GM18508 (cell line): ENCODE data around the gene GGCX.
"Not testable (repeated sequence)": the region's sequence is repeated elsewhere in the genome, so short reads cannot be mapped to it uniquely, and the experiment has no call there.

Experiments
- ATAC-seq: cut with Tn5 transposase; IDR thresholded peaks from one replicate; pipeline ENCODE4 v1.9.1; 2021; ENCODE audit warnings: moderate number of reproducible peaks; ENCODE audit not compliant: insufficient read depth, unreplicated experiment

Gene GGCX

DNA sequence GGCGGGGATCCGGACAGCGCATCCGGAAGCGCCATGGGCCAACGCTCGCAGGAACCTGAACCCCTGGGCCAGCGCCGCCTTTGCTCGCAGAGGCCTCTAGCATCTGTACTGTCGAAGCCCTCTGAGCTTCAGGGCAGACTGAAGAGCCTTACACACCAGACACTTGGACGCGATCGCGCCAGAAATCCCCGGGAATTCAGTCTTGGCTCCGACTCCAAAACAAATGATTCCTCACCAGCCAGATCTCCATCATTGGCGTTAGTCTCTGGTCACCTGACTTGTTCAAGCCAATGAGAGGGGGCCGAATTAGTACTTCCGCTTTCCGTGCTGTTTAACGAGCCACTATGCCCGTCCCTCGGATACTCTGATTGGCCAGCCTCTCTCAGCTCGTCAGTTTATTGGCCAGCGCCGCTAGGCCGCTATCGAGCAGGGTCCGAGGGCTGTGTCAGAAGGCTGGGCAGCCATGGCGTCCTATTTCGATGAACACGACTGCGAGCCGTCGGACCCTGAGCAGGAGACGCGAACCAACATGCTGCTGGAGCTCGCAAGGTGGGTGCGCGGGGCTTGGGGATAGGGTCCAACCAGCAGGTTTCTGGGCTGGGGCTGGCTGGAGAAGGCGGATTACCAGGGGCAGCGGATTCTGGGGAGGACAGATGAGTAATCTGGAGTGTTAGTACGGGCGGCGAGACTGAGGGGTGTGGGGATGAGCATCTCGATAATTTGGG lies 34.2 kb upstream of the GGCX start, which contains the start of gene RNF181:
TSS of gene RNF181 (plus strand) at position 445 of the 725 bp plus-strand sequence. CDS start at position 464, 19 bp downstream.
- ATAC-seq, result peak; percentile 95

DNA sequence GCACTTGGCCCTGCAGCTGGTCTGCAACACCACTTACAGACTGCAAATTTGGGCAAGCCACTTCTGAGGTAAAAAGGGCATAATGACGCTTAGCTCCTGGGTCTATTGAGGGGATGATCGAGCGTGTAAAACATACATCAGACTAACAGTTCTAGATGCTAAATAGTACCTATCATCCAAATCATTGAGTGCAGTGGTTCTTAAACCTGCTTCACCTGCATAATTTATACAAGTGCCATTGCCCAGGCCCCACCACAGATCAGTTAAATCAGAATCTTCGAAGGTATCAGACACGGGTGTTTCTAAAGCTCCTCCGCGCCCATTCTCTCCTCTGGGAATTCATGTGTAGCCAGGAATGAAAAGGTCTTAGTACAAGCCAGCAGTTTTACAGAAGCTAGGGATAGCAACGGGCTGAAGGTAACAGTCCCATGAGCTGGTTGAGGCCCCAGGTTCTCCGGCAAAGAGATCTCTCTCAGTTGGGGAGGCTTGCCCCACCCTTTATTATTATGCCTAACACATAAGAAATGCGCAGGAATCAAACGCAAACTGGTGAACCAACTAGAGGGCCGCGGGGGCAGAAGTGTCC lies 33.5 kb upstream of the GGCX start:
- no peak for ATAC-seq

DNA sequence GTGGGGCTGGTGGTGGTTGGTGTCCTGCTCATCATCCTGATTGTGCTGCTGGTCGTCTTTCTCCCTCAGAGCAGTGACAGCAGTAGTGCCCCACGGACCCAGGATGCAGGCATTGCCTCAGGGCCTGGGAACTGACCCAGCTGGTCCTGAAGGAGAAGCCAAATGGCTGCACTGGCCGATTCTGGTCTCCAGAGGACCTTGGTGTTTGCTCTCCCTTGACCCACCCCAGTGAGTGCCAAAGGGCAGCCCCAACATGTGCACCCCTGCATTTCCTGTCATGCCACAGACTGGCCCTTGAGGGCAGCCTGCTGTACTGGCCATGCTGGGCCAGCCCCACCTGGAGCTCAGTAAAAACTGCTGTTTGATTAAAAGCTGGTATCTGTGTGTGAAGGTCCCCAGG lies 31.7 kb upstream of the GGCX start:
- no peak for ATAC-seq

DNA sequence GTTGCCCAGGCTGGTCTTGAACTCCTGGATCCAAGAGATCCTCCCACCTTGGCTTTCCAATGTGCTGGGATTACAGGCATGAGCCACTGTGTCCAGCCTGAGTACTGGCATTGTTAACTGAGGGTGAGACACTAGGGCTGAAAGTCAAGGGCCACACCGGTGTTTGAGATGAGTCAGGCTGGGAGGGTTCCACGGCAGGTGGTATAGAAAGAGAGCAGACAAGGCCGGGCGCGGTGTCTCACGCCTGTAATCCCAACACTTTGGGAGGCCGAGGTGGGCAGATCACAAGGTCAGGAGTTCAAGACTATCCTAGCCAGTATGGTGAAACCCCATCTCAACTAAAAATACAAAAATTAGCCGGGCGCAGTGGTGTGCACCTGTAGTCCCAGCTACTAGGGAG lies 31.0 kb upstream of the GGCX start:
- ATAC-seq, result not testable (repeated sequence)

DNA sequence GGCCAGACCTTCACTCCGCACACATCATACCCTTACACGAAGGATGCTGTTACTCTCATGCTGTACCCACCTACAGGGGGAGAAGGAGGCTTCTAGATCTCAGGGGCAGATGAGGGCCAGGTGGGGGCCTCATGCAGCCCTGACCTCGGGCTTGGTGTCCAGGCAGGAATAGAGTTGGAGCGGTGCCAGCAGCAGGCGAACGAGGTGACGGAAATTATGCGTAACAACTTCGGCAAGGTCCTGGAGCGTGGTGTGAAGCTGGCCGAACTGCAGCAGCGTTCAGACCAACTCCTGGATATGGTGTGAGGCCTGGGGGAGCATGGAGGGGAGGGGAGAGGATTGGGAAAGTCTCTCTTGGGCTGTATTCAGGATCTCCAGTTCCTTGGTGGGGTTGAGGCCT lies 30.3 kb upstream of the GGCX start:
- ATAC-seq, result no peak

DNA sequence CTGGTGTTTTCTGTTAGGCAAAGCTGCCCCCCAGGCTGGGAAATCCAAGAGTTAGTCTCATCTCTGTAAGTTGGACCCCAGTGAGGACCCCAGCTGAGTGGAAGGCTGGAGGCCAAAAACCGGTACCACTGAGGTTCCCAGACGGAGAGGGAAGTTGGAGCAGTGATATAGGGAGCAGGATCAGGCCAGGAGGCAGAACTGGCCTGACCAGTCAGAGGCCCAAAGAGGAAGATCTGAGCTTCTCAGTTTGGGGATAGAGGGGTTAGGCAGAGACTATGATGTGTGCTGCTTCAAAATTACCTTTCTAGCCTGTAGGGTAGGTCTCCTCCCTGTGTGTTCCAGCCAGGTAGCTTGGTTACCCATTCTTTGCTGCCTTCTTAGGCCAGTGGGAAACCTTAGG lies 29.7 kb upstream of the GGCX start:
- no peak for ATAC-seq

DNA sequence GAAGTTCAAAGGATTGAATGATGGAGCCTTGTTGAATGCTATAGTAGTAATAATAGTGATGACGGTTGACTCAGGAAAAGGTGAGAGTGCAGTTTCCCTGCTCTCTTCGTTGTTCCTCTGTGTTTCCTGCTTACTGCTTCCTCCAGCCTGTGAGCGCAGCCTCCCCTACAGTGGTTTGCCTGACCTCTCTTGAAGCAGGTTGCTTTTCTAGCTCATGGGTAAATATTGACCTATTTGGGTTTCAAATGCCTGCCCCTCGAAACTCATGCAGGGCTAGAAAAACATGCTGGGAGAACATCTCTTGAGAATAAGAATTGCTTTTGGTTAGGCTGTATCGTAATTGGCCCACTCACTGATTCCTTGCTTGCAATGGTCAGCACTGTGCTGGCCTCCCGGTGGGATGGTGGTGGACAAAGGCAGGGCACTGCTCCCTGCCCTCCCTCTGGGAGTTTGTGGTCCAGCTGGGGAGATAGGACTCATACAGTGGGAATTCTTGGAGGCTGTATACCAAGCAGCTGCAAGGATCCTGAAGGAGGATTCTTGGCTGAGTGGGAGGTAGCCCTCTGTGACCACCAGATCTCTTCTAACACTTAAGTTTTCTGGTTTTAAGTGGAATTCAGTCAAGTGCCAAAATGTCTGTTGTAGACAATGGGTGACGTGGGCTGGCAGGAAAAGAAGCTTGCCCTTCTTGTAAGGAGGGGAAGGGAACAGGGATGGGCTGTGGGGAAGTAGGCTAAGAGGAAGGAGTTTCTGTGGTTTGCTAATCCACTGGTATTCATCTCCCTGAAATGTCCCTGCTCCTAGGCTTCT lies 28.9 kb upstream of the GGCX start:
- no peak for ATAC-seq

DNA sequence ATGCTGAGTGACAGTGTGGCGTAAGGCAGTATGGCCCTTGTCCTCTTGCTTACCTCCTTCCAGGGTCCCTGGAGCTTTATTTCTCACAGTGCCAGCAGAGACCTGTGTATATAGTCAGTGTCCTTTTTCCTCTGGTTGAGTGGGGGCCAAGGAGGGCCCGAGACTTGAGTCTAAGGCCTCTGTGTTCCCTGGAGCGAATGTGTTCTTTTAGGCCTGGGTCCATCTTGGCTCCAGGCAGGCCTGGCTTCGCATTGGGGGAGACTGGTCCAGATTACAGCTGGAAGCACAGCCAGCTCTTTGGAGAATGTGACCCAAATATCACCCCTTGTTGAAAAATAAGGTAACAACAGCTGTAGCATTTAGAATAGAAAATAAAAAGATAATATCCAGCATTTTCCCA lies 27.9 kb upstream of the GGCX start:
- no peak for ATAC-seq

DNA sequence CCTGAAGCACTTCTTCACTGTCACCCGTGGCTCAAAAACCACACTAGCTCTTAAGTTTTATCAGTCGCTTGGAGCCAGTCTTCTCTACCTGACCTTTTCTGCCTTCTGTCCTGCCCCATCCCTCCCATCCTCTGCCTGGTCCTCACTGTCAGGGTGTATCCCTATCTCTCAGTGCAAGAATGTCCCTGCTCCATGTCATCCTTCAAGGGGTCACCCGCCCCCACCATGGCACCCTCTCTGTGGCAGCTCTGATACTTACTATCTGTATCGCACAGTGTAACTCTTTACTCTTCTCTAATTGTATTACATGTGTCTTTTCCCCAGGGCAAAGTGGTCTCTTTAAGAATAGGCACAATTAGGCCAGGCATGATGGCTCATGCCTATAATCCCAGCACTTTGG lies 27.4 kb upstream of the GGCX start:
- ATAC-seq, result no peak

DNA sequence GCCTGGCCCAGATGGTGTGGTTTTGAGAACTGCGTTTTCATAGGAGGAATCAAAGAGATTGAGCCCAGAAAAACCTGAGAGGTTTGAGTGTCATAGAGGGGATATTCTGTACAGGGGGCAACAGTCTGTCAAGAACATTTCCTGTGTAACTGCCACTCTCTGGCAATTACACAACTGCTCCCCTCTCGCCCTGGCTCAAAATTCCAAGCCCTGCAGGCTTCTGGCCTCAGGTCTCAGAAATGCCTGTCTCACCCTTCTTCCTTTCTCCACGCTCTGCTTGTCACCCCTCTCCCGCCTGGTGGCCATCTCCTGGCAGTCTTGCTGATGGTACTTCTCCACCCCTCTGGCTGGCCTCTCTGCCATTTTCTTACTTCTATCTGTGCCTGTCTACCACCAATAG lies 26.9 kb upstream of the GGCX start:
- no peak for ATAC-seq

DNA sequence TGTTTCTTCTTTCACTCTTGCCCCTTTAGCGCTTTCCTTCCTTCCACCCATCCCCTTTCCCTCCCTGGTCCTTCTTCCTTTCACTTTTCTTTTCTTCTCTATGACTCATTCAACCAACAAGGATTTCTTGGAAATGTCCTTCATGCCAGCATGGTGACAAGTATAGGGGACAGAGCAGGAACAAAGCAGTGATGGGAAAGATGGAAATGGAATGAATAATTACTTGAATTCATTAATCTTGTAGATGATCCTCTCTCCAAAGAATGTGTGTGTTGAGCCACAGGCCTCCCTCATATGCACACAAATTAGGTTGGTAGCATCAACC lies 24.4 kb upstream of the GGCX start:
- no peak for ATAC-seq

DNA sequence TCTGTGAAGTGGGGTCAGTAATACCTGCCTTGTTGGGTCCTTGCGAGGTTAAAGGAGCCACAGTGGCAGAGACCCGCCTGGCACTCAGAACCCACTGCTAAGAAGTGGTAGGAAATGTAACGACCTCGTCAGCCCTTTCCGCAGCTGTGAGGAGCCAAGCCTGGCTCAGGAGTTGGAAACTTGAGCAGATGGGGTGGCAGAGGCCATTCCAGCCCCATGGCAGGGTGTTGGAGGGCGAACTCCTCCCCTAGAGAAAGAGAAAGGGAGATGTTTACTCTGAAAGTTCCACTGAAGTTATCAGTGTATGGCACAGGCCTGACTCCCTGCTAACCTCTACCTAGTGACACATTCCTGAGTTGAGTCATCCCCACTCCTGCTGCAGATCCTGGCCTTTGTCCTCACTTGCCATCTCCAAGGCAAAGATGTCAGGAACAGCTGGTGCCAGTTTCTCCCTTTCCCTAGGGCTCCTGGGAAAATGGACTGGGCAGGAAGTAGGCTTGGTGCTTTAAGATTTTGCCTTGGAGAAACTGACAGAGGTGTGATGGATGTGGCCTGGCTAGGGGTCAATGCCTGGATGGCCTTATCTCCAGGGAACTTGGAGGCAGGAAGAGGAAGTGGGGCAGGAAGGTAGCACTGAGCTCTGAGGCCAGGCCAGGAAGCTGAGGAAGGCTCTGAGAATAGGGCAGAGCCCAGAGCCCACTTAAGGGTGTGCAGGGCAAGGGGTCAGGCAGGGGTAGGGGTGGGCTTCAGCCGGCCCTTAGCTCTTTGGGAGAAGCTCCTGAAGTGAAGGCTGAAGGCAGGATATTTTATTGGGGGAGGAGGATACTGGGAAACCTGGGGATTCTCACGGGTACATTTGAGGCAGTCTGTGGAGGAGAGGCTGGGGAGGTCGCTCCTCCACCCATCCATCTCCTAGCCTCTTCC lies 23.8 kb upstream of the GGCX start:
- ATAC-seq, result no peak

DNA sequence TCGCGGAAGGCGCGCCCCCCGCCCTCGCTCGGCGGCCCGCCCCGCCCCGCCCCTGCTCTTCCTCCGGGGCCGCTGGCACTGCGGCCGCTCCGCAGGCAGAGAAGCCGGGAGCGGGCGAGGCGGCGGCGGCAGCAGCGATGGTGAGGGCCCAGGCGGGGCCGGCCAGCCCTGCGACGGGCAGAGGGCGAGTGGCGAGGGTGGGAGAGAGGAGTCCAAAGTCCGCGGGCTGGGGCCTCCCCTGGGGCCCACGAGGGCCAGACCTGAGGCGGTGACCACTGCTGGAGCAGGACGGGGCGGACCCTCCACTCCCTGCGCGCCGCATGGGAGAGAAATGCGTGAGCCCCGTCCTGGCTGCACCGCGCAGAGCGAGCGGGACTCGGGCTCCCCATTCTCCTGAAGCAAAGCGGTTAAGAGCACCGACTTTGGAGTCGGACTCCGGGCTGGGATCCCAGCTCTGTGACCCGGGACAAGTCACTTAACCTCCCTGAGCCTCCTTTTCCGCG lies 23.1 kb upstream of the GGCX start, which contains the start of gene VAMP5:
TSS of gene VAMP5 (plus strand) at position 78 of the 503 bp plus-strand sequence. CDS start at position 138, 60 bp downstream.
- ATAC-seq, result no peak

DNA sequence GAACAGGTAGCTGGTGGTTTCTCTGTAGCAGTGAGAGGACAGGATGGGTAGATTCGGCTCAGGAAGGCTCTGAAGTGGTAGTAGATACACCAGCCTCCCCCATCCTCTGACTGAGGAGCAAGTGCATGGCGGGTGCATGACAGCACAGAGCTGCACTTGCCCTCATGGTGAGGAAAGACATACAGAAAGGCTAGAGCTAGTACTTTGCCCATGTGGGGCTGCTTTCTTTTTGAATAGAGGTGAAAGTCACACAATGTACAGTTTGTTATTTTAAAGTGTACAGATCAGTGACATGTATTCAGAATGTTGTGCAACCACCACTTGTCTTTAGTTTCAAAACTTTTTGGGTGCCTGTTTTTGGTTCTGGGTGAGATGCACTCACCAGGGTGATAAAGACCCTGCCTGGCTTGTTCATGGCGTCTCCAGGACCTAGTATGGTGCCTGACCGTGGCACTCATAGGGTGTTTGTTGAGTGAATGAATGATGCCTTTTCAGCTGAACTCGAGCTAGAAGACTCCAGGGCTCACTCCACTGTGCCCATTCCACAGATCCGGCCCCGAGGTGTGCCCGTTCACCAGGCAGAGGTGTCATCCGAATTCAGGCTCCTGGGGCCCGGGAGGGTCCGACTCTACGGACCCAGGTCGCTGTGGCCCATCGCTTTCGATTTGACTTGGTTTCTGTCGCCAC lies 22.5 kb upstream of the GGCX start:
- no peak for ATAC-seq

DNA sequence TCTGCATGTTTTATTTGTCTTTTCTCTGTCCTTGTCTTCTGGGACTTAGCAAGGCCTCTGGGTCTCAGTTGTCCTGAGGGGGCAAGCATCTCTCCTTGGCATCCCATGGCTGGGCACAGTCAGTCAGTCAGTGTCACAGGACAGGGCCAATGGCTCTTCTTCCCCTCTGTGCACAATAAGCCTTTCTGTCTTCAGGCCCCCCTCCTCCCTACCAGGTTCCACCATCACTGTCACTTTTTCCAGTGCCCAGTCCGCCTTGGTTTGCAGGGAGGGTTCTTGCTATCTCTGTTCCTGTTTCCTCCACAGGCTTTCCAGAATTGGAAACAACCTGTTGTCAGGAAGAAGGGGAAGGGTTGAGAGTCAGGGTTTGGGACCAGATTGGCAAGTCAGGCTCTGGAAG lies 21.2 kb upstream of the GGCX start:
- no peak for ATAC-seq

DNA sequence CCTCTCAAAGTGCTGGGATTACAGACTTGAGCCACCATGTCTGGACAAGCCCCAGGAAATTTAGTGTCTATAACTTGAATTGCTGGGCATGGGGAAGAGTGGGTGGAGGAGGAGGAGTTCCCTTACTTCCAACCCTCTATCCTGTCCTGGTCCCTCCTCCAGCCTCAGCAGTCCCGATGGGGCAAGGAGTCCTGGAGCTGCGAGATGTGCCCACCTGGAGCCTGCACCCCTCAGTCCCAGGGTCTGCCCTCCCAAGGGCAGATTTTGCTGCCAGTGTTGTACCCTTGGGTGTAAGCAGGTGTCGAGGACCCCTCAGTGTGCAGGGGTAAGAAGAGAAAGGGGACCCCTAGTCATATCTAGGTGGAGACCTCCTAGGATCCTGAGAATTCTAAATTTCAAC lies 18.9 kb upstream of the GGCX start:
- no peak for ATAC-seq

DNA sequence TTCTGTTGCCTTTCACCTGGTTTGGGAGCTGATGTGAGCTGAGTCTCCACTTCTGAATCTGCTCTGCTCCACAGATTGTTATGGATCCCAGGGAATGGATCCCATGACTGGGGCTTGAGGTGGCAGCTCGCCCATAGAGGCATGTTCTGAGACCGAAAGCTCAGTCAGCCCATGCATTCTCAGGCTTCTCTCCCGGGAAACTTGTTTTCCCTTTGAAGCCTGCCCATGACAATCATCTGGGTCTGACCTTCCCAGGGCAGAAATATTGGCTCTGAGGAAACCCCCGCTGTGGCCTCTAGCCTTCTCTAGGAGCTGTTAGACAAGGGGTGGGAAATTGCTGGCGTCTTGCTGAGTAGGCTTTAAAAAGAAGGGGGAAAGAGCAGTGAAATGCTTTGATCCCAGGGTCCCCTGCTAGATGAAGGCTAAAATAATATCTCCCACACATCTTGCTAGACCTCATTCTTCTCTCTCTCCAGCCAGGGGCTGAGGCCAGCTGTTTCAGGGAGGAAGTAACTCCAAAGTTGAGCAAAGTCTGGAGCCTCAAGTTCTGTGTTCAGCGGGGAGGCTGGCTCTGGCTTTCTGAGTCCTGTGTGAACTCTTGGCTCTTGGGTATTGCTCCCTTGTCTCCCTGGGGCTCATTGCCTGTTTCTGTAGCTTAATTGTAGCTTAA lies 18.1 kb upstream of the GGCX start:
- ATAC-seq, result no peak

DNA sequence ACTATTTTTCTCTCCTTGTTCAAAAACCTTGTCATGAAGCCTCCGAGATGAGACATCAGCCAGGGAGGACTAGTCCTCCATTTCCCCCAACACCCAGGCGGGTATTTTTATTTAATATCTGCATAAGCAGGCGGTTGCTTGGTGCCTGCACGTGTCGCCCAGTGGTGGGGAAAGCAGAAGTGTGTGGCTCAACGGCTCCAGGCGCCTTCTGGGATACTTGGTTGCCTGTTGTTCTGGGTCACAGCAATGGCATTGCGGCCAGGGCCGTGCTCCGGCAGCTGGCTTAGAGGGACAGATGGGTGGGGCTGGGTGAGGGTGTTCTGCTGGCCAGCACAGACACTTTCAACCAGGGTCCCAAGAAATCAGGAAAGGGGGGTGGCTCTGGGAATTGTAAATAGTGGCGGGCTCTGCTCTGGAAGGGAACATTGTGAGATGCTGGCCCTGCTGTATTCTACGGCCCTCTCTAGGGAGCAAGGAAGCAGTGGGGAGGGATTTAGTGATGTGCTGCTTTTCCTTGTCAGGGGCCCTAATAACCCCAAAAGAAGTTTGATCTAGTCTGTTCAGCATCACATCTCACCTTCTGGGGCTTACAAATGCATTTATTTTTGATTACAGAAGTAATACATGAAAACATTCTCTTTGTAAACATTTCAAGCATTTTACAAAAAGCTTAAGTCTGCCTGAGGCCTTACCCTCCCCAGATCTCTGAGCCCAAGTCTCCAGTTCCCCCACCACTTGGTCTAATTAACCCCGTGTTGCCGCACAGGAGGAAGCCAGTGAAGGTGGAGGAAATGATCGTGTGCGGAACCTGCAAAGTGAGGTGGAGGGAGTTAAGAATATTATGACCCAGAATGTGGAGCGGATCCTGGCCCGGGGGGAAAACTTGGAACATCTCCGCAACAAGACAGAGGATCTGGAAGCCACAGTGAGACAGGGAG lies 17.2 kb upstream of the GGCX start:
- ATAC-seq, result no peak
